HCT116 (cell line): ENCODE measurements around the gene ARHGEF39. TPM values are rescaled to one million over a fixed set of nuclear protein-coding genes. Genes with fewer than 3 reads are reported as not detected.

ENCODE experiments used
- ATAC-seq: fragments of 200-7000 bp; cut with Tn5 transposase; 2 replicates; pipeline ENCODE4 v1.9.1; 2020; ENCODE audit warnings: mild to moderate bottlenecking, moderate library complexity
- BruUV-seq: library from RNA; stranded (reverse); fragments of 400-500 nt; replicated peaks from 2 replicates; lab custom pipeline; 2021; lab: Mats Ljungman, UMichigan
- CTCF ChIA-PET: fragments of 300-600 bp; sonication (Branson Sonifier 250); formaldehyde crosslinking; loops from one replicate; lab custom pipeline; 2021; ENCODE audit warnings: antibody characterized with exemption; lab: Charles Lee
- POLR2A ChIA-PET: fragments of 300-600, 350-600 bp; sonication (Branson Sonifier 250); formaldehyde crosslinking; loops from one replicate; lab custom pipeline; 2021; ENCODE audit warnings: antibody characterized with exemption; lab: Charles Lee
- RAD21 ChIA-PET, 2 experiments: fragments of 300-600 bp; sonication (Branson Sonifier 250); formaldehyde crosslinking; loops; one replicate each; lab custom pipeline; 2023; ENCODE audit warnings: low total read pairs in 2 of 2; ENCODE audit not compliant: uncharacterized antibody in 2 of 2, unreplicated experiment in 2 of 2, low non-redundant PET in 1 of 2; lab: Charles Lee
- DNase-seq: peaks from one replicate; pipeline ENCODE4 v3.0.0-alpha.2; 2010; ENCODE audit warnings: low read depth, low spot score
- H2AFZ ChIP-seq: fragments of 200-600 bp; shearing (Covaris generic), sonication (generic); 2 replicates; pipeline ENCODE4 v1.6.1; 2017; ENCODE audit warnings: low read depth, mixed run types, mixed read lengths, antibody characterized with exemption, low read length; ENCODE audit not compliant: poor library complexity, severe bottlenecking
- H3K27ac ChIP-seq: 2 replicates; pipeline ENCODE4 v1.5.1; 2012; ENCODE audit warnings: low read depth, low read length
- H3K27me3 ChIP-seq: fragments of 200-600 bp; sonication (generic); 2 replicates; pipeline ENCODE4 v1.6.1; 2016; ENCODE audit warnings: mixed run types, low read length, mixed read lengths; ENCODE audit not compliant: insufficient read depth
- H3K36me3 ChIP-seq, 2 experiments: fragments of 200-500 bp in 1 of 2; fragments of 200-600 bp in 1 of 2; sonication (Bioruptor generic) in 1 of 2; sonication (generic) in 1 of 2; 2 replicates each; pipeline versions ENCODE4 v1.5.1 to v1.6.1; 2014 to 2016; ENCODE audit warnings: low read length in 2 of 2, inconsistent platforms in 1 of 2, mixed read lengths in 1 of 2, mixed run types in 1 of 2; ENCODE audit not compliant: insufficient read depth in 2 of 2, control insufficient read depth in 1 of 2
- H3K4me1 ChIP-seq, 2 experiments: fragments of 200-600 bp in 1 of 2; sonication (generic) in 1 of 2; 2 replicates each; pipeline versions ENCODE4 v1.5.1 to v1.6.1; 2012 to 2017; ENCODE audit warnings: low read length in 2 of 2, inconsistent platforms in 1 of 2, mild to moderate bottlenecking in 1 of 2, mixed read lengths in 1 of 2, mixed run types in 1 of 2, moderate library complexity in 1 of 2; ENCODE audit not compliant: insufficient read depth in 2 of 2, control insufficient read depth in 1 of 2
- H3K4me2 ChIP-seq: fragments of 200-600 bp; sonication (generic); 2 replicates; pipeline ENCODE4 v1.6.1; 2017; ENCODE audit warnings: mixed run types, low read length, mixed read lengths
- H3K4me3 ChIP-seq, 2 experiments: fragments of 200-600 bp in 1 of 2; sonication (generic) in 1 of 2; replicated peaks in 1 of 2; 2 replicates each; pipeline ENCODE4 v1.5.1; 2011 to 2016; ENCODE audit warnings: low read length in 2 of 2, control low read depth in 1 of 2, low read depth in 1 of 2, mild to moderate bottlenecking in 1 of 2, mixed read lengths in 1 of 2, mixed run types in 1 of 2
- H3K79me2 ChIP-seq: fragments of 200-600 bp; sonication (generic); 2 replicates; pipeline ENCODE4 v1.6.1; 2017; ENCODE audit warnings: mild to moderate bottlenecking, mixed run types, low read length, moderate library complexity, mixed read lengths; ENCODE audit not compliant: insufficient read depth
- H3K9ac ChIP-seq: fragments of 200-600 bp; sonication (generic); 2 replicates; pipeline ENCODE4 v1.6.1; 2016; ENCODE audit warnings: low read length, mixed read lengths
- H3K9me2 ChIP-seq: fragments of 200-600 bp; sonication (generic), shearing (Covaris generic); 2 replicates; pipeline ENCODE4 v1.6.1; 2017; ENCODE audit warnings: mixed run types, mild to moderate bottlenecking, moderate library complexity; ENCODE audit not compliant: insufficient read depth
- H3K9me3 ChIP-seq, 2 experiments: fragments of 200-500 bp in 1 of 2; fragments of 200-600 bp in 1 of 2; sonication (Bioruptor generic) in 1 of 2; sonication (generic) in 1 of 2; 2 replicates each; pipeline ENCODE4 v1.6.1; 2014 to 2017; ENCODE audit warnings: low read length in 2 of 2, mixed read lengths in 2 of 2, inconsistent platforms in 1 of 2, low read depth in 1 of 2, mild to moderate bottlenecking in 1 of 2, mixed run types in 1 of 2, moderate library complexity in 1 of 2; ENCODE audit not compliant: control insufficient read depth in 1 of 2, insufficient read depth in 1 of 2
- H4K20me1 ChIP-seq: fragments of 200-600 bp; sonication (generic), shearing (Covaris generic); 2 replicates; pipeline ENCODE4 v1.6.1; 2017; ENCODE audit warnings: mixed run types, mild to moderate bottlenecking, moderate library complexity; ENCODE audit not compliant: insufficient read depth
- ATF3 ChIP-seq: IDR thresholded peaks from 2 replicates; pipeline ENCODE4 v1.6.1; 2012
- CTCF ChIP-seq, 3 experiments: fragments of 200-600 bp in 1 of 3; sonication (generic) in 1 of 3; IDR thresholded peaks in 2 of 3; conservative IDR thresholded peaks in 1 of 3; 2 replicates each; pipeline ENCODE4 v1.5.1; 2012 to 2017; ENCODE audit warnings: low read depth in 2 of 3, low read length in 2 of 3, antibody characterized with exemption in 1 of 3, borderline replicate concordance in 1 of 3, control low read depth in 1 of 3, mild to moderate bottlenecking in 1 of 3, mixed read lengths in 1 of 3, mixed run types in 1 of 3, moderate library complexity in 1 of 3; ENCODE audit not compliant: insufficient read depth in 1 of 3
- EGR1 ChIP-seq: IDR thresholded peaks from 2 replicates; pipeline ENCODE4 v1.6.1; 2012; ENCODE audit warnings: low read depth
- ELF1 ChIP-seq: IDR thresholded peaks from 2 replicates; pipeline ENCODE4 v1.6.1; 2012; ENCODE audit warnings: low read depth, borderline replicate concordance
- EZH2 ChIP-seq: fragments of 200-600 bp; sonication (generic); IDR thresholded peaks from 2 replicates; pipeline ENCODE4 v1.6.1; 2017; ENCODE audit warnings: antibody characterized with exemption, mixed run types
- MAX ChIP-seq: IDR thresholded peaks from 2 replicates; pipeline ENCODE4 v1.6.1; 2012
- POLR2AphosphoS5 ChIP-seq: IDR thresholded peaks from 2 replicates; pipeline ENCODE4 v1.6.1; 2011; ENCODE audit warnings: mild to moderate bottlenecking, low read depth, low read length, moderate library complexity
- RAD21 ChIP-seq: IDR thresholded peaks from 2 replicates; pipeline ENCODE4 v1.6.1; 2012; ENCODE audit warnings: low read depth, mild to moderate bottlenecking
- REST ChIP-seq: IDR thresholded peaks from 2 replicates; pipeline ENCODE4 v1.6.1; 2012; ENCODE audit warnings: low read depth
- TCF7L2 ChIP-seq: IDR thresholded peaks from 2 replicates; pipeline ENCODE4 v1.7.0; 2011; ENCODE audit warnings: borderline replicate concordance, inconsistent platforms; ENCODE audit not compliant: insufficient read depth, insufficient read length; ENCODE audit errors: extremely low read depth
- YY1 ChIP-seq: IDR thresholded peaks from 2 replicates; pipeline ENCODE4 v1.6.1; 2011; ENCODE audit warnings: low read length, low read depth, moderate library complexity, mild to moderate bottlenecking; ENCODE audit not compliant: insufficient replicate concordance; ENCODE audit errors: extremely low read depth
- ZNF274 ChIP-seq: fragments of 200-500 bp; sonication (Bioruptor generic); IDR thresholded peaks from 2 replicates; pipeline ENCODE4 v1.6.1; 2014; ENCODE audit warnings: mild to moderate bottlenecking, low read depth, low read length, inconsistent platforms
- intact Hi-C: fragments of 100-400 bp; cut with micrococcal nuclease; formaldehyde crosslinking; loops from 2 replicates; pipeline ENCODE4 v1.10.0; 2022
- total RNA-seq: library from RNA; stranded (reverse); gene quantifications from one replicate; pipeline ENCODE4 v1.2.1, GENCODE V29; 2021; ENCODE audit not compliant: unreplicated experiment

Gene ARHGEF39
- total RNA-seq, 1 experiment from 2014 or later: 29.8 TPM

GRCh38 chr9:35705372-35705771 is 40.4 kb upstream of the ARHGEF39 start:
- ChIA-PET CTCF (interaction anchor here (1.8 kb wide), 1 partner anchor 8 kb away, joined by 7 read pairs; no protein-coding TSS in a partner anchor), POLR2A (no interaction called here), RAD21 (no interaction called here)
- Histone ChIP-seq H3K9me3 (no peaks in the 10 kb centered on the region), H3K9me2 (no peaks in the 10 kb centered on the region), H3K4me1 (no peaks in the 10 kb centered on the region), H3K4me2 (no peak overlapping the region), H3K9ac (no peak overlapping the region), H2AFZ (no peak overlapping the region), H3K36me3 (peaks cover 57 to 69% of the 10 kb centered on the region in 2 experiments), H3K27ac (no peak overlapping the region), H3K4me3 (no peak overlapping the region), H4K20me1 (no peaks in the 10 kb centered on the region), H3K27me3 (no peaks in the 10 kb centered on the region), H3K79me2 (no peaks in the 10 kb centered on the region)
- ATAC-seq: no peak
- TF ChIP-seq POLR2AphosphoS5 (no peak), YY1 (no peak)
- BruUV-seq: no TSS peak
- no peak for DNase-seq
- intact Hi-C loops: no loop called here

GRCh38 chr9:35703906-35704672 is 39.1 kb upstream of the ARHGEF39 start:
- ChIA-PET RAD21 (no interaction called here), CTCF (no interaction called here), POLR2A (no interaction called here)
- H3K9ac ChIP-seq: no peak overlapping the region
- DNase-seq (no peak), ATAC-seq (no peak)
- no peaks in the 10 kb centered on the region for H3K9me3 ChIP-seq
- no peaks in the 10 kb centered on the region for H3K27me3 ChIP-seq
- H3K9me2 ChIP-seq: no peaks in the 10 kb centered on the region
- H3K4me1 ChIP-seq: no peaks in the 10 kb centered on the region
- no peak overlapping the region for H3K4me2 ChIP-seq
- intact Hi-C loops: no loop called here
- no peak overlapping the region for H3K27ac ChIP-seq
- H3K79me2 ChIP-seq: no peaks in the 10 kb centered on the region
- H4K20me1 ChIP-seq: no peaks in the 10 kb centered on the region
- BruUV-seq: TSS peak; percentile 44
- H3K36me3 ChIP-seq: peaks cover 65 to 80% of the 10 kb centered on the region in 2 experiments
- H2AFZ ChIP-seq: no peak overlapping the region
- H3K4me3 ChIP-seq: no peak overlapping the region
- TF ChIP-seq ELF1 (no peak), YY1 (no peak), EZH2 (no peak), ATF3 (no peak), ZNF274 (no peak), MAX (no peak), TCF7L2 (no peak), REST (no peak), CTCF (IDR thresholded peaks at IDR 0.05 in 2 of 3, conservative IDR thresholded peaks at IDR 0.05 in 1 of 3; ENCODE audit: borderline replicate concordance in 1 of 3, insufficient read depth in 1 of 3, low read depth in 2 of 3, low read length in 2 of 3) (no peak), EGR1 (no peak), RAD21 (no peak), POLR2AphosphoS5 (no peak)
